ENCODE measurements around the gene DOCK3.
"Not testable (repeated sequence)": the region's sequence is repeated elsewhere in the genome, so short reads cannot be mapped to it uniquely, and the experiment has no call there.

The DOCK3 gene

GRCh38 chr3:50688602-50689001 lies 13.9 kb downstream of the DOCK3 start:
- H3K9me3 ChIP-seq (ENCODE audit: control insufficient read depth, low read depth, low read length); H3K4me3 ChIP-seq (ENCODE audit: low read length); H3K4me1 ChIP-seq (ENCODE audit: control insufficient read depth, low read depth, low read length); H3K27ac ChIP-seq (ENCODE audit: low read length); H3K27me3 ChIP-seq (ENCODE audit: control insufficient read depth, insufficient read depth, low read length); H3K36me3 ChIP-seq (ENCODE audit: control insufficient read depth, low read depth, low read length); H3K9ac ChIP-seq (ENCODE audit: low read length): not testable (repeated sequence)

DNA sequence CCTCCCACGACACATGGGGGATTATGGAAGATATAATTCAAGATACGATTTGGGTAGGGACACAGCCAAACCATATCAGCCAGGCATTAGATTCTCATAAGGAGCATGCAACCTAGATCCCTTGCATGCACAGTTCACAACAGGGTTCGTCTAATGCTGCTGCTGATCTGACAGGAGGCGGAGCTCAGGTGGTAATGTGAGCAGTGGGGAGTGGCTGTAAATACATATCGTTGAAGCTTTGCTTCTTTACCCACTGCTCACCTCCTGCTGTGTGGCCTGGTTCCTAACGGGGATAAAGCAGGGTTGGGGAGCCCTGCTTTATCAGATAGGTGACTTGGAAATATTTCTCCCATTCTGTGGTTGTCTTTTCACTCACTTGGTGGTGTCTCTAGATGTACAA lies 14.8 kb downstream of the DOCK3 start:
- Histone ChIP-seq H3K9me3 (ENCODE audit: control insufficient read depth, low read depth, low read length) (no peaks in the 10 kb centered on the region), H3K27ac (ENCODE audit: low read length) (no peak overlapping the region), H3K36me3 (ENCODE audit: control insufficient read depth, low read depth, low read length) (no peaks in the 10 kb centered on the region), H3K9ac (ENCODE audit: low read length) (no peak overlapping the region), H3K4me1 (ENCODE audit: control insufficient read depth, low read depth, low read length) (peaks cover 8% of the 10 kb centered on the region), H3K27me3 (ENCODE audit: control insufficient read depth, insufficient read depth, low read length) (no peaks in the 10 kb centered on the region), H3K4me3 (ENCODE audit: low read length) (no peak overlapping the region)

DNA sequence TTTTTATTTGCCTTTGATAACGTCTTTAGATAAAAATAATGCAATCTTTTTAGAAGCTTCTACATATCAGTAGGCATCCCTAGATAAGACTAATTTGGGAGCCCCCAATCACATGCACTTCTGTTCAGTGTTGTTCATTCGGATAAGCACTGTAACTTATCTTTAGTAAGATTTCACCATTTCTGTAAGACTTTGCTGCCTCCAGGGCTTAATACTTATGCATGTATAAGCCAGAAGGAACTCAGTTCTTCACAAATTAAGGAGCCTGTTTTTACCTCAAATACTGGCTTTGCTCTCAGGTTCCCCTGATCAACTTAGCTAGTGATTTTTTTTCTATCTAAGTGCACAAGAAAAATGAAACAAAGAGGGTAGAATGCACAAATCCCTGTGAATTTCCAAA lies 20.3 kb downstream of the DOCK3 start:
- Histone ChIP-seq H3K27me3 (ENCODE audit: control insufficient read depth, insufficient read depth, low read length) (no peaks in the 10 kb centered on the region), H3K9ac (ENCODE audit: low read length) (no peak overlapping the region), H3K27ac (ENCODE audit: low read length) (no peak overlapping the region), H3K9me3 (ENCODE audit: control insufficient read depth, low read depth, low read length) (no peaks in the 10 kb centered on the region), H3K4me3 (ENCODE audit: low read length) (no peak overlapping the region), H3K36me3 (ENCODE audit: control insufficient read depth, low read depth, low read length) (no peaks in the 10 kb centered on the region), H3K4me1 (ENCODE audit: control insufficient read depth, low read depth, low read length) (no peaks in the 10 kb centered on the region)

GRCh38 chr3:50696276-50696675 lies 21.5 kb downstream of the DOCK3 start:
- Histone ChIP-seq H3K27ac (ENCODE audit: low read length) (no peak overlapping the region), H3K9me3 (ENCODE audit: control insufficient read depth, low read depth, low read length) (no peaks in the 10 kb centered on the region), H3K36me3 (ENCODE audit: control insufficient read depth, low read depth, low read length) (no peaks in the 10 kb centered on the region), H3K27me3 (ENCODE audit: control insufficient read depth, insufficient read depth, low read length) (no peaks in the 10 kb centered on the region), H3K4me1 (ENCODE audit: control insufficient read depth, low read depth, low read length) (no peaks in the 10 kb centered on the region), H3K9ac (ENCODE audit: low read length) (no peak overlapping the region), H3K4me3 (ENCODE audit: low read length) (no peak overlapping the region)

DNA sequence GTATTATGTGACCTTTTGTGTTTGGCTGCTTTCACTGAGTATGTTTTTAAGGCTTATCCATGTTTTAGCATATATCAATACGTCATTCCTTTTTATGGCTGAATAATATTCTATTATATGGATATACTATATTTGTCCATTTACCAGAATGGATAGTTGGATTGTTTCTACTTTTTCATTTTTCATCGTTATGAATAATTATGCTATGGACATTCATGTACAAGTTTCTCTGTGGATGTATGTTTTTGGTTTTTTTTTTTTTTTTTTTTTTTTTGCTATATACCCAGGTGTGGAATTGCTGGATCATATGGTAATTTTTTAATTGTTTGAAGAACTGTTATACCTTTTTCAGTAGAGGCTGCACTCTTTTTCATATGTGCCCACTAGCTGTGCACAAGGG lies 23.5 kb downstream of the DOCK3 start:
- Histone ChIP-seq H3K27me3 (ENCODE audit: control insufficient read depth, insufficient read depth, low read length) (no peaks in the 10 kb centered on the region), H3K4me1 (ENCODE audit: control insufficient read depth, low read depth, low read length) (no peaks in the 10 kb centered on the region), H3K36me3 (ENCODE audit: control insufficient read depth, low read depth, low read length) (no peaks in the 10 kb centered on the region), H3K27ac (ENCODE audit: low read length) (no peak overlapping the region), H3K9me3 (ENCODE audit: control insufficient read depth, low read depth, low read length) (no peaks in the 10 kb centered on the region), H3K4me3 (ENCODE audit: low read length) (no peak overlapping the region), H3K9ac (ENCODE audit: low read length) (no peak overlapping the region)

DNA sequence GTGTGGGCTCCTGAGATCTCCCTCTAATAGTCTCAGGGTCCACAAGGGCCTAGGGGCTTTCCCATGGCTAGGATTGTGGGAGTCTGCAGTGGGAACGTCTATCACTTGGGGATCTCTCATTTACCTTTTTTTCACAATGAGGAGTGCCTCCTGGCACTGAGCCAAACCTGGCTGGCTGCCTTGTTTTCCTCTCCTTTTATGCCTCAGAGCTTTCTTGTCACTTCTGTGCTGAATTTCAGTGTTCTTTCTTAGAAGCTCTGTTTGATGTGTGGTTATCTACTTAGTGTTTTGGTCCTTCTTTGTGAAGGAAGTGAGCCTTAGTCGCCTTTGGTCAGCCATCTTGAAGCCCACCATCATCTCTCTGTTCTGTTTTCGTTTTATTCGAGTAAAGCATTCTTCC lies 33.9 kb downstream of the DOCK3 start:
- H3K4me1 ChIP-seq (ENCODE audit: control insufficient read depth, low read depth, low read length) = no peaks in the 10 kb centered on the region
- H3K27me3 ChIP-seq (ENCODE audit: control insufficient read depth, insufficient read depth, low read length) = no peaks in the 10 kb centered on the region
- no peak overlapping the region for H3K4me3 ChIP-seq (ENCODE audit: low read length)
- H3K27ac ChIP-seq (ENCODE audit: low read length) = no peak overlapping the region
- H3K9ac ChIP-seq (ENCODE audit: low read length) = no peak overlapping the region
- no peaks in the 10 kb centered on the region for H3K9me3 ChIP-seq (ENCODE audit: control insufficient read depth, low read depth, low read length)
- no peaks in the 10 kb centered on the region for H3K36me3 ChIP-seq (ENCODE audit: control insufficient read depth, low read depth, low read length)

GRCh38 chr3:50714946-50715345 lies 40.2 kb downstream of the DOCK3 start:
- Histone ChIP-seq H3K4me3 (ENCODE audit: low read length) (no peak overlapping the region), H3K36me3 (ENCODE audit: control insufficient read depth, low read depth, low read length) (no peaks in the 10 kb centered on the region), H3K27me3 (ENCODE audit: control insufficient read depth, insufficient read depth, low read length) (no peaks in the 10 kb centered on the region), H3K4me1 (ENCODE audit: control insufficient read depth, low read depth, low read length) (no peaks in the 10 kb centered on the region), H3K9me3 (ENCODE audit: control insufficient read depth, low read depth, low read length) (no peaks in the 10 kb centered on the region), H3K9ac (ENCODE audit: low read length) (no peak overlapping the region), H3K27ac (ENCODE audit: low read length) (no peak overlapping the region)

- H3K36me3 ChIP-seq (ENCODE audit: control insufficient read depth, low read depth, low read length) = no peaks in the 10 kb centered on the region
- no peak overlapping the region for H3K4me3 ChIP-seq (ENCODE audit: low read length)
- H3K27ac ChIP-seq (ENCODE audit: low read length) = no peak overlapping the region
- no peak overlapping the region for H3K9ac ChIP-seq (ENCODE audit: low read length)
- H3K9me3 ChIP-seq (ENCODE audit: control insufficient read depth, low read depth, low read length) = no peaks in the 10 kb centered on the region
- peaks cover 5% of the 10 kb centered on the region for H3K4me1 ChIP-seq (ENCODE audit: control insufficient read depth, low read depth, low read length)
- H3K27me3 ChIP-seq (ENCODE audit: control insufficient read depth, insufficient read depth, low read length) = no peaks in the 10 kb centered on the region
Measured at GRCh38 chr3:50724831-50725230, 50.1 kb downstream of the DOCK3 start.

GRCh38 chr3:50734985-50735384 lies 60.3 kb downstream of the DOCK3 start:
- Histone ChIP-seq H3K4me1 (ENCODE audit: control insufficient read depth, low read depth, low read length) (peaks cover 16% of the 10 kb centered on the region), H3K9me3 (ENCODE audit: control insufficient read depth, low read depth, low read length) (no peaks in the 10 kb centered on the region), H3K36me3 (ENCODE audit: control insufficient read depth, low read depth, low read length) (no peaks in the 10 kb centered on the region), H3K27ac (ENCODE audit: low read length) (no peak overlapping the region), H3K27me3 (ENCODE audit: control insufficient read depth, insufficient read depth, low read length) (no peaks in the 10 kb centered on the region), H3K4me3 (ENCODE audit: low read length) (no peak overlapping the region), H3K9ac (ENCODE audit: low read length) (no peak overlapping the region)

- Histone ChIP-seq H3K27ac (ENCODE audit: low read length) (no peak overlapping the region), H3K27me3 (ENCODE audit: control insufficient read depth, insufficient read depth, low read length) (no peaks in the 10 kb centered on the region), H3K4me3 (ENCODE audit: low read length) (no peak overlapping the region), H3K4me1 (ENCODE audit: control insufficient read depth, low read depth, low read length) (peaks cover 16% of the 10 kb centered on the region), H3K9ac (ENCODE audit: low read length) (no peak overlapping the region), H3K36me3 (ENCODE audit: control insufficient read depth, low read depth, low read length) (no peaks in the 10 kb centered on the region), H3K9me3 (ENCODE audit: control insufficient read depth, low read depth, low read length) (no peaks in the 10 kb centered on the region)
Measured at GRCh38 chr3:50737193-50737905, 62.6 kb downstream of the DOCK3 start.

DNA sequence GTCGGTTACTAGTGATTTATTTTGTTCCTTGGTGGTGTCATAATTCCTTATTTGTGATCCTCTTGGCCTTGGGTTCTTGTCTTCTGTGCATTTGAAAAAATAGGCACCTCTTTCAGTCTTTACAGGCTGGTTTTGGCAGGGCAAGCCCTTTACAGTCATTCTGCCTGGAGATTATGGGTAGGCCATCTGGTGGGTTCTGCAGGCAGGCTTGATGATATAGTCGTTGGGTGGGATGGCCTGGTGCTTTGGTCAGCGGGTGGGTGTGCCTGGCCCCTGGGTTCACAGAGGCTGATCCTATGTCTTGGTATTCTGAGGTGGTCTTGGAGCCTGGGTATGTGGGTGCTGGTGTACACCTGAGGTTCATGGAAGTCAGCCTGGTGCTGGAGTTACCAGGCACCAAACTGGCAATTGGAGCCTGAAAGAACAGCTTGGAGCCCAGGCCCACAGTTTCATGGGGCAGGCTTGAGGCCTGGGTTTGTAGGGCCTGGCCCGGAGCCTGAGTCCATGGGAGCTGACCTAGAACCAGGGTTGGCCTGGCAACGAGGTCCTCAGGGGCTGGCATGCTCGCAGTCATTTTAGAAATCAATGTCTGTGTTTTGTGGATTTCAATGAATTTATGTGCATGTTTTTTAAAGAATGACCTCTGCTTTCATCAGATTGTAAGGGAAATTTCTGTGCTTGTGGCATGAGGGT lies 63.3 kb downstream of the DOCK3 start:
- H3K9ac ChIP-seq (ENCODE audit: low read length) = no peak overlapping the region

GRCh38 chr3:50743643-50744042 lies 68.9 kb downstream of the DOCK3 start:
- no peaks in the 10 kb centered on the region for H3K36me3 ChIP-seq (ENCODE audit: control insufficient read depth, low read depth, low read length)
- H3K4me1 ChIP-seq (ENCODE audit: control insufficient read depth, low read depth, low read length) = peaks cover under 1% of the 10 kb centered on the region
- H3K27me3 ChIP-seq (ENCODE audit: control insufficient read depth, insufficient read depth, low read length) = no peaks in the 10 kb centered on the region
- H3K9ac ChIP-seq (ENCODE audit: low read length) = no peak overlapping the region
- no peak overlapping the region for H3K4me3 ChIP-seq (ENCODE audit: low read length)
- H3K27ac ChIP-seq (ENCODE audit: low read length) = no peak overlapping the region
- no peaks in the 10 kb centered on the region for H3K9me3 ChIP-seq (ENCODE audit: control insufficient read depth, low read depth, low read length)

More for the DNA sequence above, 63.3 kb downstream of the DOCK3 start:
- H3K36me3 ChIP-seq (ENCODE audit: control insufficient read depth, low read depth, low read length) = no peaks in the 10 kb centered on the region
- peaks cover 16% of the 10 kb centered on the region for H3K4me1 ChIP-seq (ENCODE audit: control insufficient read depth, low read depth, low read length)
- no peaks in the 10 kb centered on the region for H3K9me3 ChIP-seq (ENCODE audit: control insufficient read depth, low read depth, low read length)
- no peaks in the 10 kb centered on the region for H3K27me3 ChIP-seq (ENCODE audit: control insufficient read depth, insufficient read depth, low read length)
- no peak overlapping the region for H3K4me3 ChIP-seq (ENCODE audit: low read length)
- no peak overlapping the region for H3K27ac ChIP-seq (ENCODE audit: low read length)
